Airway epithelial cell (primary cell): Measurements from ENCODE around the gene ZHX3. TPM values are rescaled to one million over a fixed set of nuclear protein-coding genes. Genes with fewer than 3 reads are reported as not detected.

Experiments
- total RNA-seq: library from RNA; depleted of rRNA; stranded (reverse); fragments of >200 nt; gene quantifications from 2 replicates; pipeline ENCODE4 v1.2.3, GENCODE V29; 2015

Gene ZHX3, protein sequence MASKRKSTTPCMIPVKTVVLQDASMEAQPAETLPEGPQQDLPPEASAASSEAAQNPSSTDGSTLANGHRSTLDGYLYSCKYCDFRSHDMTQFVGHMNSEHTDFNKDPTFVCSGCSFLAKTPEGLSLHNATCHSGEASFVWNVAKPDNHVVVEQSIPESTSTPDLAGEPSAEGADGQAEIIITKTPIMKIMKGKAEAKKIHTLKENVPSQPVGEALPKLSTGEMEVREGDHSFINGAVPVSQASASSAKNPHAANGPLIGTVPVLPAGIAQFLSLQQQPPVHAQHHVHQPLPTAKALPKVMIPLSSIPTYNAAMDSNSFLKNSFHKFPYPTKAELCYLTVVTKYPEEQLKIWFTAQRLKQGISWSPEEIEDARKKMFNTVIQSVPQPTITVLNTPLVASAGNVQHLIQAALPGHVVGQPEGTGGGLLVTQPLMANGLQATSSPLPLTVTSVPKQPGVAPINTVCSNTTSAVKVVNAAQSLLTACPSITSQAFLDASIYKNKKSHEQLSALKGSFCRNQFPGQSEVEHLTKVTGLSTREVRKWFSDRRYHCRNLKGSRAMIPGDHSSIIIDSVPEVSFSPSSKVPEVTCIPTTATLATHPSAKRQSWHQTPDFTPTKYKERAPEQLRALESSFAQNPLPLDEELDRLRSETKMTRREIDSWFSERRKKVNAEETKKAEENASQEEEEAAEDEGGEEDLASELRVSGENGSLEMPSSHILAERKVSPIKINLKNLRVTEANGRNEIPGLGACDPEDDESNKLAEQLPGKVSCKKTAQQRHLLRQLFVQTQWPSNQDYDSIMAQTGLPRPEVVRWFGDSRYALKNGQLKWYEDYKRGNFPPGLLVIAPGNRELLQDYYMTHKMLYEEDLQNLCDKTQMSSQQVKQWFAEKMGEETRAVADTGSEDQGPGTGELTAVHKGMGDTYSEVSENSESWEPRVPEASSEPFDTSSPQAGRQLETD
- total RNA-seq: 6.7 and 13.5 TPM in 2 replicates

DNA sequence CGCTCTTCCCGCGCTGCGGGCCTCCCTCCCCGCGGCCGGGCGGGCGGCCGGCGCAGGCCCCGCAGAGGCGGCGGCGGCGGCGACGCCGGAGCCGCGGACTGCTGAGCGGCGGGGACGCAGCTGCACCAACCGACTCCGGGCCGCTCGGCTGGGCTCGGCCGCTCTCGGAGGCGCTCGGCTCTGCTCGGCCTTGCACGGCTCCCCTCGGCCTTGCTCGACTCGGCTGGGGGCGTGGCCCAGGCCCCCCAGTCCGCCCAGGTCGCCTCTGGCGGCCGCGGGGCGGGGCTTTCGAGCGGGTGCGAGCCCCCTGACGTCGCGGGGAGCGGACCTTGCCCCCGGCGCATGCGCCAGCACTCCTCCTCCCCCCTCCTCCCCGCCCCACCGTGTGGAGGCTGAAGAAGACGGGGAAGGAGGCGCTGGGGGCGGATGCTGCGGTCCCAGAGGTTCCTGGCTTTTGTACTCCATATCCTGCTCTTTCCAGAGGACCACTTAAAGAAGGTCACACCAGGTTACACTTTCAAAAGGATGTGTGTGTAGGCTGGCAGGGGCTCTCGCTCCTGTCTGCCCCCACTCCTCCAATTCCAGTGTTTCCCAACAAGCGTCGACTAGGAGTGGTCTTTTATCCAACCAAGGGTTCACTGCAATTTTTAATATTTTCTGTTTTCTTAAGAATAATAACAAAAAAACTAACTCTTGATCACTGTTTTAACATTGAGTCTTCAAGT, at the start of gene ZHX3:
Gene ZHX3, minus strand, starts transcription at position 186 of the 725 bp plus-strand sequence. CDS start 112,815 bp downstream, outside the sequence.

GRCh38 chr20:41366546-41367392, 49.2 kb upstream of the ZHX3 start, which contains the start of gene EMILIN3:
TSS of gene EMILIN3 (minus strand) at chr20:41366818. CDS start at chr20:41366634, 184 bp downstream.

DNA sequence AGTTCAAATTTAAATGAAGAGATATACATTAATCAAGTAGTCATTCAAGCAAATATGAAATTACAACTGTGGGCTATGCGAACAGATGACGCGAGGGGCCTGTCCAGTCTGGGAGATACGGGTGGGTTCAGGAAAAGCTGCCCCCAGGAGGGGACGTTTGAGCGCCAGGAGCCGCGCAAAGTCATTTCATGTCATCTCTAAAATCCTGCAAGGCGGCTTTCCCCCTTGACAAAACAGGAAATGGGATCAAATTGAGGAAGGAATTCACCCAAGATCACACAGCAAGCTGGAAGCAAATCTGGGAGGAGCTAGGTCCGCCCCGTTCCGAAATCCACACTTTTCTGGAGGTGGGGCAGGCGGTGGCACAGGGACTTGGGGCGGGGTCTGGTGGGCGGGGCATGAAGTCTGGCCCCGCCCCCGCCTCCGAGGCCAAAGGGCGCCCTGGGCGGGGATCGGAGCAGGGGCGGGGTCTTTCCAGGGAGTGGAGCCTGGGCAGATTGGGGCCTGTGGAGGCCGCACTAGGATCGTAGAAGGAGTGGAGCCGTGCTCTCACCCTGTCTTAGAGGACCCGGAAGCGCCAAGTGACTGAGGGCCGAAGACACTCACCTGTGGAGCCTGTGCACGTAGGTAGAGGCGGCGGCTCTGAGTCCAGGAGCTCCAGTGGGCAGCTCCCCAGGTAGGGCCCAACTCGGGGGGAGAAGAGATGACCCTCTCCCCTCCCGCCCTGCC, 23.0 kb upstream of the ZHX3 start, which contains the start of gene LPIN3:
Gene LPIN3, plus strand, starts transcription at position 495 of the 729 bp plus-strand sequence. CDS start 4,983 bp downstream, outside the sequence.

GRCh38 chr20:41136680-41137613, 180.6 kb downstream of the ZHX3 start, which contains the start of gene PLCG1:
TSS of gene PLCG1 (plus strand) at chr20:41137543. CDS start at chr20:41137642, 99 bp downstream.

Other genes with a start within 250 kb of the ZHX3 start
- 48.5 and 62.0 TPM in 2 replicates for gene PLCG1, start 180.2 kb downstream of the ZHX3 start, total RNA-seq
- gene LPIN3, start 23.1 kb upstream of the ZHX3 start, total RNA-seq: 6.2 and 11.7 TPM in 2 replicates
- under 0.01 TPM in 1 of 2 replicates, not detected in the other for gene EMILIN3, start 49.1 kb upstream of the ZHX3 start, total RNA-seq